HepG2 (cell line): ENCODE results near the gene SSU72. TPM values are rescaled to one million over a fixed set of nuclear protein-coding genes. Genes with fewer than 3 reads are reported as not detected.
A peak's percentile ranks its signal among the peaks of the same experiment; 100 is the strongest.

Experiments
- EP300 ChIP-seq, 3 experiments: sonication (generic) in 1 of 3; formaldehyde crosslinking in 1 of 3; IDR thresholded peaks; 2 replicates each; pipeline versions ENCODE4 v1.5.1 to v1.6.1; 2011 to 2020; ENCODE audit warnings: low read depth in 2 of 3, low read length in 2 of 3, borderline replicate concordance in 1 of 3, improper control_type of control experiment in 1 of 3, mild to moderate bottlenecking in 1 of 3, missing genetic modification reagents in 1 of 3, moderate library complexity in 1 of 3
- GATAD1 ChIP-seq: IDR thresholded peaks from 2 replicates; pipeline ENCODE4 v1.6.1; 2016; ENCODE audit warnings: missing genetic modification reagents, missing compliant biosample characterization
- KMT2A ChIP-seq: sonication (generic); formaldehyde crosslinking; IDR thresholded peaks from 2 replicates; pipeline ENCODE4 v1.4.0; 2020; ENCODE audit warnings: missing genetic modification reagents
- MEIS2 ChIP-seq: sonication (generic); formaldehyde crosslinking; IDR thresholded peaks from 2 replicates; pipeline ENCODE4 v1.9.0; 2021; ENCODE audit warnings: mild to moderate bottlenecking, missing genetic modification reagents
- MTA3 ChIP-seq: sonication (generic); formaldehyde crosslinking; IDR thresholded peaks from 2 replicates; pipeline ENCODE4 v1.4.0; 2020; ENCODE audit warnings: missing genetic modification reagents
- PITX1 ChIP-seq: sonication (generic); formaldehyde crosslinking; IDR thresholded peaks from 2 replicates; pipeline ENCODE4 v1.5.1; 2020; ENCODE audit warnings: mild to moderate bottlenecking, missing genetic modification reagents
- RFXAP ChIP-seq: sonication (generic); formaldehyde crosslinking; IDR thresholded peaks from 2 replicates; pipeline ENCODE4 v1.4.0; 2020; ENCODE audit warnings: missing genetic modification reagents, borderline replicate concordance
- SAP130 ChIP-seq: IDR thresholded peaks from 2 replicates; pipeline ENCODE4 v1.6.1; 2016; ENCODE audit warnings: low read depth
- SATB2 ChIP-seq: sonication (generic); formaldehyde crosslinking; IDR thresholded peaks from 2 replicates; pipeline ENCODE4 v1.5.0; 2020; ENCODE audit warnings: missing genetic modification reagents
- TFDP2 ChIP-seq: sonication (generic); formaldehyde crosslinking; IDR thresholded peaks from 2 replicates; pipeline ENCODE4 v1.4.0; 2020; ENCODE audit warnings: missing genetic modification reagents
- ZFP82 ChIP-seq: sonication (generic); formaldehyde crosslinking; IDR thresholded peaks from 2 replicates; pipeline ENCODE4 v1.5.1; 2020; ENCODE audit warnings: mild to moderate bottlenecking, missing genetic modification reagents, borderline replicate concordance
- ZNF720 ChIP-seq: sonication (generic); formaldehyde crosslinking; IDR thresholded peaks from 2 replicates; pipeline ENCODE4 v1.4.0; 2020; ENCODE audit warnings: missing genetic modification reagents
- polyA plus RNA-seq, 8 experiments: library from polyadenylated mRNA; depleted of rRNA in 3 of 8; stranded (reverse) in 7 of 8; unstranded in 1 of 8; fragments of >200 nt; fragmentation: Illumina TruSeq in 4 of 8; extraction: Trizol in 4 of 8; gene quantifications; 2 replicates each; pipeline versions ENCODE4 v1.2.1 to v1.2.3, GENCODE V29; 2011 to 2016; ENCODE audit warnings: low read depth in 4 of 8, missing spikeins in 1 of 8, mixed read lengths in 1 of 8; ENCODE audit not compliant: insufficient read depth in 1 of 8
- total RNA-seq, 5 experiments: library from RNA; depleted of rRNA; stranded (reverse); fragments of >200 nt; fragmentation: Illumina TruSeq; extraction: Trizol; gene quantifications; 2 replicates each; pipeline ENCODE4 v1.2.3, GENCODE V29; 2016; ENCODE audit warnings: low read depth in 1 of 5
- TF ChIP-seq, protein P1 (sequence below): sonication (generic); formaldehyde crosslinking; IDR thresholded peaks from 2 replicates; pipeline ENCODE4 v1.4.0; 2020; ENCODE audit warnings: missing genetic modification reagents
- TF ChIP-seq, protein P2 (sequence below), 2 experiments: fragments of 450-650 bp in 1 of 2; sonication (generic) in 1 of 2; formaldehyde crosslinking in 1 of 2; IDR thresholded peaks; 2 replicates each; pipeline versions ENCODE4 v1.6.1 to v1.8.0; 2016 to 2022; ENCODE audit warnings: antibody characterized with exemption in 1 of 2, mild to moderate bottlenecking in 1 of 2, missing genetic modification reagents in 1 of 2

SSU72 gene
- total and polyA plus RNA-seq, 2 of the 13 experiments (the other 11 are each of a cell fraction or from before 2014, with no cell fraction given) = 42.8 to 67.1 TPM

GRCh38 chr1:1574721-1575537 lies at the start of gene SSU72 (continued):
- TF ChIP-seq KMT2A (peak; percentile 65), ZFP82 (no peak; the same call in 1 of the 2 replicates), EP300 (IDR thresholded peaks at IDR 0.05; ENCODE audit: low read depth in 2 of 2, low read length in 2 of 2) (peak in 1 of 2 experiments; percentile 42; a peak in 1 of 4 replicates), EP300 (CRISPR knock-in tag; IDR thresholded peaks at IDR 0.05; ENCODE audit: borderline replicate concordance) (0 out of 2 replicates have a peak, but pooled peaks have one; percentile 38), RFXAP (0 out of 2 replicates have a peak, but pooled peaks have one; percentile 41), MTA3 (CRISPR knock-in tag) (no peak), ZNF720 (CRISPR knock-in tag) (no peak), SATB2 (CRISPR knock-in tag) (no peak), SAP130 (CRISPR knock-in tag) (peak; percentile 90), GATAD1 (CRISPR knock-in tag) (peak; percentile 98), PITX1 (no peak; the same call in 1 of the 2 replicates), TFDP2 (CRISPR knock-in tag) (peak; percentile 57), MEIS2 (CRISPR knock-in tag) (peak; percentile 48; the same call in 1 of the 2 replicates)
- TF ChIP-seq, protein P1, sequence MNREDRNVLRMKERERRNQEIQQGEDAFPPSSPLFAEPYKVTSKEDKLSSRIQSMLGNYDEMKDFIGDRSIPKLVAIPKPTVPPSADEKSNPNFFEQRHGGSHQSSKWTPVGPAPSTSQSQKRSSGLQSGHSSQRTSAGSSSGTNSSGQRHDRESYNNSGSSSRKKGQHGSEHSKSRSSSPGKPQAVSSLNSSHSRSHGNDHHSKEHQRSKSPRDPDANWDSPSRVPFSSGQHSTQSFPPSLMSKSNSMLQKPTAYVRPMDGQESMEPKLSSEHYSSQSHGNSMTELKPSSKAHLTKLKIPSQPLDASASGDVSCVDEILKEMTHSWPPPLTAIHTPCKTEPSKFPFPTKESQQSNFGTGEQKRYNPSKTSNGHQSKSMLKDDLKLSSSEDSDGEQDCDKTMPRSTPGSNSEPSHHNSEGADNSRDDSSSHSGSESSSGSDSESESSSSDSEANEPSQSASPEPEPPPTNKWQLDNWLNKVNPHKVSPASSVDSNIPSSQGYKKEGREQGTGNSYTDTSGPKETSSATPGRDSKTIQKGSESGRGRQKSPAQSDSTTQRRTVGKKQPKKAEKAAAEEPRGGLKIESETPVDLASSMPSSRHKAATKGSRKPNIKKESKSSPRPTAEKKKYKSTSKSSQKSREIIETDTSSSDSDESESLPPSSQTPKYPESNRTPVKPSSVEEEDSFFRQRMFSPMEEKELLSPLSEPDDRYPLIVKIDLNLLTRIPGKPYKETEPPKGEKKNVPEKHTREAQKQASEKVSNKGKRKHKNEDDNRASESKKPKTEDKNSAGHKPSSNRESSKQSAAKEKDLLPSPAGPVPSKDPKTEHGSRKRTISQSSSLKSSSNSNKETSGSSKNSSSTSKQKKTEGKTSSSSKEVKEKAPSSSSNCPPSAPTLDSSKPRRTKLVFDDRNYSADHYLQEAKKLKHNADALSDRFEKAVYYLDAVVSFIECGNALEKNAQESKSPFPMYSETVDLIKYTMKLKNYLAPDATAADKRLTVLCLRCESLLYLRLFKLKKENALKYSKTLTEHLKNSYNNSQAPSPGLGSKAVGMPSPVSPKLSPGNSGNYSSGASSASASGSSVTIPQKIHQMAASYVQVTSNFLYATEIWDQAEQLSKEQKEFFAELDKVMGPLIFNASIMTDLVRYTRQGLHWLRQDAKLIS (CRISPR knock-in tag) = no peak
- TF ChIP-seq, protein P2, sequence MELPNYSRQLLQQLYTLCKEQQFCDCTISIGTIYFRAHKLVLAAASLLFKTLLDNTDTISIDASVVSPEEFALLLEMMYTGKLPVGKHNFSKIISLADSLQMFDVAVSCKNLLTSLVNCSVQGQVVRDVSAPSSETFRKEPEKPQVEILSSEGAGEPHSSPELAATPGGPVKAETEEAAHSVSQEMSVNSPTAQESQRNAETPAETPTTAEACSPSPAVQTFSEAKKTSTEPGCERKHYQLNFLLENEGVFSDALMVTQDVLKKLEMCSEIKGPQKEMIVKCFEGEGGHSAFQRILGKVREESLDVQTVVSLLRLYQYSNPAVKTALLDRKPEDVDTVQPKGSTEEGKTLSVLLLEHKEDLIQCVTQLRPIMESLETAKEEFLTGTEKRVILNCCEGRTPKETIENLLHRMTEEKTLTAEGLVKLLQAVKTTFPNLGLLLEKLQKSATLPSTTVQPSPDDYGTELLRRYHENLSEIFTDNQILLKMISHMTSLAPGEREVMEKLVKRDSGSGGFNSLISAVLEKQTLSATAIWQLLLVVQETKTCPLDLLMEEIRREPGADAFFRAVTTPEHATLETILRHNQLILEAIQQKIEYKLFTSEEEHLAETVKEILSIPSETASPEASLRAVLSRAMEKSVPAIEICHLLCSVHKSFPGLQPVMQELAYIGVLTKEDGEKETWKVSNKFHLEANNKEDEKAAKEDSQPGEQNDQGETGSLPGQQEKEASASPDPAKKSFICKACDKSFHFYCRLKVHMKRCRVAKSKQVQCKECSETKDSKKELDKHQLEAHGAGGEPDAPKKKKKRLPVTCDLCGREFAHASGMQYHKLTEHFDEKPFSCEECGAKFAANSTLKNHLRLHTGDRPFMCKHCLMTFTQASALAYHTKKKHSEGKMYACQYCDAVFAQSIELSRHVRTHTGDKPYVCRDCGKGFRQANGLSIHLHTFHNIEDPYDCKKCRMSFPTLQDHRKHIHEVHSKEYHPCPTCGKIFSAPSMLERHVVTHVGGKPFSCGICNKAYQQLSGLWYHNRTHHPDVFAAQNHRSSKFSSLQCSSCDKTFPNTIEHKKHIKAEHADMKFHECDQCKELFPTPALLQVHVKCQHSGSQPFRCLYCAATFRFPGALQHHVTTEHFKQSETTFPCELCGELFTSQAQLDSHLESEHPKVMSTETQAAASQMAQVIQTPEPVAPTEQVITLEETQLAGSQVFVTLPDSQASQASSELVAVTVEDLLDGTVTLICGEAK (IDR thresholded peaks at IDR 0.05) = no peak
- TF ChIP-seq, protein P2 (CRISPR knock-in tag; IDR thresholded peaks at IDR 0.05) = peak; percentile 43
